PC-3 (cell line): ENCODE measurements around the gene ASCL2. TPM values are rescaled to one million over a fixed set of nuclear protein-coding genes. Genes with fewer than 3 reads are reported as not detected.

Experiments
- ATAC-seq: fragments of 200-7000 bp; cut with Tn5 transposase; 2 replicates; pipeline ENCODE4 v1.9.1; 2020; ENCODE audit warnings: mild to moderate bottlenecking, moderate library complexity
- BruUV-seq: library from RNA; stranded (reverse); fragments of 400-500 nt; replicated peaks from 2 replicates; lab custom pipeline; 2021; lab: Mats Ljungman, UMichigan
- CTCF ChIA-PET: fragments of 300-600 bp; sonication (Branson Sonifier 250); formaldehyde crosslinking; loops from one replicate; lab custom pipeline; 2022; ENCODE audit warnings: antibody characterized with exemption; lab: Charles Lee
- POLR2A ChIA-PET: fragments of 300-600 bp; sonication (Branson Sonifier 250); formaldehyde crosslinking; loops from one replicate; lab custom pipeline; 2022; ENCODE audit warnings: antibody characterized with exemption; ENCODE audit not compliant: unreplicated experiment; lab: Charles Lee
- DNase-seq: peaks from one replicate; pipeline ENCODE4 v3.0.0-alpha.2; 2015
- H2AFZ ChIP-seq: fragments of 300-600 bp; sonication (generic); 2 replicates; pipeline ENCODE4 v1.6.0; 2016; ENCODE audit warnings: antibody characterized with exemption, low read length
- H3F3A ChIP-seq: fragments of 300-600 bp; sonication (generic); one replicate; pipeline ENCODE4 v1.6.0; 2017; ENCODE audit warnings: antibody characterized with exemption, low read length, control low read depth, mild to moderate bottlenecking; ENCODE audit not compliant: unreplicated experiment
- H3K27ac ChIP-seq: fragments of 300-600 bp; sonication (generic); 2 replicates; pipeline ENCODE4 v1.5.1; 2016; ENCODE audit warnings: mild to moderate bottlenecking, low read length
- H3K27me3 ChIP-seq: fragments of 300-600 bp; sonication (generic); 2 replicates; pipeline ENCODE4 v1.6.1; 2016; ENCODE audit warnings: low read length, mixed read lengths
- H3K36me3 ChIP-seq: fragments of 300-600 bp; sonication (generic); 2 replicates; pipeline ENCODE4 v1.6.1; 2016; ENCODE audit warnings: low read depth, mixed run types, low read length, mixed read lengths
- H3K4me1 ChIP-seq: fragments of 300-600 bp; sonication (generic); 2 replicates; pipeline ENCODE4 v1.5.1; 2016; ENCODE audit warnings: low read length; ENCODE audit not compliant: insufficient read depth
- H3K4me2 ChIP-seq: fragments of 300-600 bp; sonication (generic); 2 replicates; pipeline ENCODE4 v1.6.0; 2016; ENCODE audit warnings: low read length
- H3K4me3 ChIP-seq: fragments of 300-600 bp; sonication (generic); 2 replicates; pipeline ENCODE4 v1.5.1; 2016; ENCODE audit warnings: mild to moderate bottlenecking, low read length, mixed read lengths
- H3K79me2 ChIP-seq: fragments of 300-600 bp; sonication (generic); 2 replicates; pipeline ENCODE4 v1.6.1; 2017; ENCODE audit warnings: low read length, mixed read lengths
- H3K9ac ChIP-seq: fragments of 300-600 bp; sonication (generic); 2 replicates; pipeline ENCODE4 v1.6.0; 2016; ENCODE audit warnings: mild to moderate bottlenecking, low read length
- H3K9me2 ChIP-seq: fragments of 300-600 bp; sonication (generic); replicated peaks from 2 replicates; pipeline ENCODE4 v1.6.1; 2016; ENCODE audit warnings: mixed run types, low read length, mixed read lengths
- H3K9me3 ChIP-seq: fragments of 300-600 bp; sonication (generic); 2 replicates; pipeline ENCODE4 v1.6.1; 2016; ENCODE audit warnings: low read length, mixed read lengths
- H4K20me1 ChIP-seq: fragments of 300-600 bp; sonication (generic); 2 replicates; pipeline ENCODE4 v1.6.1; 2016; ENCODE audit warnings: low read length, mixed read lengths
- CTCF ChIP-seq: fragments of 300-600 bp; sonication (generic); conservative IDR thresholded peaks from 2 replicates; pipeline ENCODE4 v1.5.1; 2017; ENCODE audit warnings: antibody characterized with exemption, low read depth, mild to moderate bottlenecking, low read length
- EZH2 ChIP-seq: fragments of 300-600 bp; sonication (generic); IDR thresholded peaks from one replicate; pipeline ENCODE4 v1.6.1; 2017; ENCODE audit warnings: antibody characterized with exemption, mild to moderate bottlenecking, low read length; ENCODE audit not compliant: unreplicated experiment
- EZH2phosphoT487 ChIP-seq: fragments of 300-600 bp; sonication (generic); IDR thresholded peaks from 2 replicates; pipeline ENCODE4 v1.6.1; 2018; ENCODE audit warnings: mild to moderate bottlenecking, antibody characterized with exemption, low read length, borderline replicate concordance
- intact Hi-C: fragments of 100-400 bp; cut with micrococcal nuclease; formaldehyde crosslinking; loops from 2 replicates; pipeline ENCODE4 v1.9.0; 2023
- total RNA-seq: library from RNA; depleted of rRNA; stranded (reverse); fragments of >200 nt; gene quantifications from 2 replicates; pipeline ENCODE4 v1.2.3, GENCODE V29; 2014

The ASCL2 gene
- total RNA-seq, 1 experiment from 2014 or later, result 1.1 TPM

GRCh38 chr11:2310073-2310785, 39.8 kb upstream of the ASCL2 start:
- Histone ChIP-seq H3F3A (no peaks in the 10 kb centered on the region), H3K4me1 (peaks cover 14% of the 10 kb centered on the region), H3K4me2 (no peak overlapping the region), H2AFZ (no peak overlapping the region), H4K20me1 (no peaks in the 10 kb centered on the region), H3K27me3 (no peaks in the 10 kb centered on the region), H3K79me2 (no peaks in the 10 kb centered on the region), H3K9me2 (no peaks in the 10 kb centered on the region), H3K9ac (no peak overlapping the region), H3K4me3 (no peak overlapping the region), H3K9me3 (no peaks in the 10 kb centered on the region), H3K36me3 (no peaks in the 10 kb centered on the region), H3K27ac (no peak overlapping the region)
- intact Hi-C loops, result no loop called here
- POLR2A ChIA-PET, result no interaction called here
- DNase-seq, result no peak
- ATAC-seq, result no peak
- TF ChIP-seq CTCF (no peak), EZH2phosphoT487 (no peak), EZH2 (no peak)
- no TSS peak for BruUV-seq
- CTCF ChIA-PET, result no interaction called here

GRCh38 chr11:2309251-2310072, 39.1 kb upstream of the ASCL2 start:
- intact Hi-C loops, result no loop called here
- no peak for DNase-seq
- no peaks in the 10 kb centered on the region for H3K27me3 ChIP-seq
- H4K20me1 ChIP-seq, result no peaks in the 10 kb centered on the region
- H3F3A ChIP-seq, result no peaks in the 10 kb centered on the region
- ChIA-PET CTCF (no interaction called here), POLR2A (no interaction called here)
- no peaks in the 10 kb centered on the region for H3K9me2 ChIP-seq
- H3K36me3 ChIP-seq, result no peaks in the 10 kb centered on the region
- H3K27ac ChIP-seq, result no peak overlapping the region
- no peak overlapping the region for H3K9ac ChIP-seq
- no peak overlapping the region for H3K4me2 ChIP-seq
- no peaks in the 10 kb centered on the region for H3K9me3 ChIP-seq
- no TSS peak for BruUV-seq
- H3K79me2 ChIP-seq, result no peaks in the 10 kb centered on the region
- no peak overlapping the region for H2AFZ ChIP-seq
- no peak for TF ChIP-seq CTCF
- no peak for TF ChIP-seq EZH2
- TF ChIP-seq EZH2phosphoT487, result no peak
- no peak overlapping the region for H3K4me3 ChIP-seq
- H3K4me1 ChIP-seq, result peaks cover 14% of the 10 kb centered on the region
- no peak for ATAC-seq

- BruUV-seq, result no TSS peak
- ChIA-PET POLR2A (no interaction called here), CTCF (no interaction called here)
- ATAC-seq, result no peak
- Histone ChIP-seq H3K4me1 (peaks cover 14% of the 10 kb centered on the region), H3K9ac (no peak overlapping the region), H3K27me3 (no peaks in the 10 kb centered on the region), H3K79me2 (no peaks in the 10 kb centered on the region), H3K9me3 (no peaks in the 10 kb centered on the region), H3K9me2 (no peaks in the 10 kb centered on the region), H2AFZ (no peak overlapping the region), H3K4me2 (no peak overlapping the region), H3K36me3 (no peaks in the 10 kb centered on the region), H3K27ac (no peak overlapping the region), H3F3A (no peaks in the 10 kb centered on the region), H3K4me3 (no peak overlapping the region), H4K20me1 (no peaks in the 10 kb centered on the region)
- TF ChIP-seq EZH2, result no peak
- no peak for TF ChIP-seq EZH2phosphoT487
- no peak for TF ChIP-seq CTCF
- intact Hi-C loops, result no loop called here
- DNase-seq, result no peak
Observed at GRCh38 chr11:2308713-2309112, 38.3 kb upstream of the ASCL2 start.
